PC-3 (cell line): ENCODE results near the gene ACSM3. TPM values are rescaled to one million over a fixed set of nuclear protein-coding genes. Genes with fewer than 3 reads are reported as not detected.

Experiments
- ATAC-seq: fragments of 200-7000 bp; cut with Tn5 transposase; 2 replicates; pipeline ENCODE4 v1.9.1; 2020; ENCODE audit warnings: mild to moderate bottlenecking, moderate library complexity
- BruUV-seq: library from RNA; stranded (reverse); fragments of 400-500 nt; replicated peaks from 2 replicates; lab custom pipeline; 2021; lab: Mats Ljungman, UMichigan
- CTCF ChIA-PET: fragments of 300-600 bp; sonication (Branson Sonifier 250); formaldehyde crosslinking; loops from one replicate; lab custom pipeline; 2022; ENCODE audit warnings: antibody characterized with exemption; lab: Charles Lee
- POLR2A ChIA-PET: fragments of 300-600 bp; sonication (Branson Sonifier 250); formaldehyde crosslinking; loops from one replicate; lab custom pipeline; 2022; ENCODE audit warnings: antibody characterized with exemption; ENCODE audit not compliant: unreplicated experiment; lab: Charles Lee
- DNase-seq: peaks from one replicate; pipeline ENCODE4 v3.0.0-alpha.2; 2015
- H2AFZ ChIP-seq: fragments of 300-600 bp; sonication (generic); 2 replicates; pipeline ENCODE4 v1.6.0; 2016; ENCODE audit warnings: antibody characterized with exemption, low read length
- H3F3A ChIP-seq: fragments of 300-600 bp; sonication (generic); one replicate; pipeline ENCODE4 v1.6.0; 2017; ENCODE audit warnings: antibody characterized with exemption, low read length, control low read depth, mild to moderate bottlenecking; ENCODE audit not compliant: unreplicated experiment
- H3K27ac ChIP-seq: fragments of 300-600 bp; sonication (generic); 2 replicates; pipeline ENCODE4 v1.5.1; 2016; ENCODE audit warnings: mild to moderate bottlenecking, low read length
- H3K27me3 ChIP-seq: fragments of 300-600 bp; sonication (generic); 2 replicates; pipeline ENCODE4 v1.6.1; 2016; ENCODE audit warnings: low read length, mixed read lengths
- H3K36me3 ChIP-seq: fragments of 300-600 bp; sonication (generic); 2 replicates; pipeline ENCODE4 v1.6.1; 2016; ENCODE audit warnings: low read depth, mixed run types, low read length, mixed read lengths
- H3K4me1 ChIP-seq: fragments of 300-600 bp; sonication (generic); 2 replicates; pipeline ENCODE4 v1.5.1; 2016; ENCODE audit warnings: low read length; ENCODE audit not compliant: insufficient read depth
- H3K4me2 ChIP-seq: fragments of 300-600 bp; sonication (generic); 2 replicates; pipeline ENCODE4 v1.6.0; 2016; ENCODE audit warnings: low read length
- H3K4me3 ChIP-seq: fragments of 300-600 bp; sonication (generic); 2 replicates; pipeline ENCODE4 v1.5.1; 2016; ENCODE audit warnings: mild to moderate bottlenecking, low read length, mixed read lengths
- H3K79me2 ChIP-seq: fragments of 300-600 bp; sonication (generic); 2 replicates; pipeline ENCODE4 v1.6.1; 2017; ENCODE audit warnings: low read length, mixed read lengths
- H3K9ac ChIP-seq: fragments of 300-600 bp; sonication (generic); 2 replicates; pipeline ENCODE4 v1.6.0; 2016; ENCODE audit warnings: mild to moderate bottlenecking, low read length
- H3K9me2 ChIP-seq: fragments of 300-600 bp; sonication (generic); replicated peaks from 2 replicates; pipeline ENCODE4 v1.6.1; 2016; ENCODE audit warnings: mixed run types, low read length, mixed read lengths
- H3K9me3 ChIP-seq: fragments of 300-600 bp; sonication (generic); 2 replicates; pipeline ENCODE4 v1.6.1; 2016; ENCODE audit warnings: low read length, mixed read lengths
- H4K20me1 ChIP-seq: fragments of 300-600 bp; sonication (generic); 2 replicates; pipeline ENCODE4 v1.6.1; 2016; ENCODE audit warnings: low read length, mixed read lengths
- EZH2 ChIP-seq: fragments of 300-600 bp; sonication (generic); IDR thresholded peaks from one replicate; pipeline ENCODE4 v1.6.1; 2017; ENCODE audit warnings: antibody characterized with exemption, mild to moderate bottlenecking, low read length; ENCODE audit not compliant: unreplicated experiment
- EZH2phosphoT487 ChIP-seq: fragments of 300-600 bp; sonication (generic); IDR thresholded peaks from 2 replicates; pipeline ENCODE4 v1.6.1; 2018; ENCODE audit warnings: mild to moderate bottlenecking, antibody characterized with exemption, low read length, borderline replicate concordance
- intact Hi-C: fragments of 100-400 bp; cut with micrococcal nuclease; formaldehyde crosslinking; loops from 2 replicates; pipeline ENCODE4 v1.9.0; 2023
- total RNA-seq: library from RNA; depleted of rRNA; stranded (reverse); fragments of >200 nt; gene quantifications from 2 replicates; pipeline ENCODE4 v1.2.3, GENCODE V29; 2014; rRNA removed
- TF ChIP-seq, protein P1 (sequence below): fragments of 300-600 bp; sonication (generic); conservative IDR thresholded peaks from 2 replicates; pipeline ENCODE4 v1.5.1; 2017; ENCODE audit warnings: antibody characterized with exemption, low read depth, mild to moderate bottlenecking, low read length

Gene ACSM3
- total RNA-seq, 1 experiment from 2014 or later: 4.0 TPM

DNA sequence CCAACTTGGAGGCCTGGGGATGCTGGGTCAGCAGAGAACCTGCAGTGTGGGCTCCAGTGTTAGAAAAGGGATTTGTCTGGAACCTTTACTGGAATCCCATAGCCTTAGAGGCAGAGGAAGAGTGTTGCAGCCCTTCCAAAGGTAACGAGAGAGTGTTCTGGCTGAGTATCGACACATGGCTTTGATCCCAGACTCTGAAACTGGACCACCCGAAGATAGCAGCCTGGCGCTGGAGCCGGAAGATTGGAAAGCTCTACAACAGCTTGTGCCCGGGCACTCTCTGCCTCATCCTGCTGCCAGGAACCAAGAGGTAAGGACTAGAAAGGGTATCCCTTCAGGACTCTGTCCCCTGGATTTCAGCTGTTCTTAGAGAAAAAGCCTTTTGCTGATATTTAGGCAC, 82.2 kb downstream of the ACSM3 start:
- no peak for ATAC-seq
- H3K27me3 ChIP-seq: no peaks in the 10 kb centered on the region
- no peaks in the 10 kb centered on the region for H3K36me3 ChIP-seq
- H3K9ac ChIP-seq: no peak overlapping the region
- no peak overlapping the region for H3K4me3 ChIP-seq
- no peak overlapping the region for H3K4me2 ChIP-seq
- H3K27ac ChIP-seq: no peak overlapping the region
- no peak overlapping the region for H2AFZ ChIP-seq
- no peaks in the 10 kb centered on the region for H4K20me1 ChIP-seq
- H3F3A ChIP-seq: no peaks in the 10 kb centered on the region
- peaks cover 2% of the 10 kb centered on the region for H3K4me1 ChIP-seq
- TF ChIP-seq, protein P1, sequence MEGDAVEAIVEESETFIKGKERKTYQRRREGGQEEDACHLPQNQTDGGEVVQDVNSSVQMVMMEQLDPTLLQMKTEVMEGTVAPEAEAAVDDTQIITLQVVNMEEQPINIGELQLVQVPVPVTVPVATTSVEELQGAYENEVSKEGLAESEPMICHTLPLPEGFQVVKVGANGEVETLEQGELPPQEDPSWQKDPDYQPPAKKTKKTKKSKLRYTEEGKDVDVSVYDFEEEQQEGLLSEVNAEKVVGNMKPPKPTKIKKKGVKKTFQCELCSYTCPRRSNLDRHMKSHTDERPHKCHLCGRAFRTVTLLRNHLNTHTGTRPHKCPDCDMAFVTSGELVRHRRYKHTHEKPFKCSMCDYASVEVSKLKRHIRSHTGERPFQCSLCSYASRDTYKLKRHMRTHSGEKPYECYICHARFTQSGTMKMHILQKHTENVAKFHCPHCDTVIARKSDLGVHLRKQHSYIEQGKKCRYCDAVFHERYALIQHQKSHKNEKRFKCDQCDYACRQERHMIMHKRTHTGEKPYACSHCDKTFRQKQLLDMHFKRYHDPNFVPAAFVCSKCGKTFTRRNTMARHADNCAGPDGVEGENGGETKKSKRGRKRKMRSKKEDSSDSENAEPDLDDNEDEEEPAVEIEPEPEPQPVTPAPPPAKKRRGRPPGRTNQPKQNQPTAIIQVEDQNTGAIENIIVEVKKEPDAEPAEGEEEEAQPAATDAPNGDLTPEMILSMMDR: no peak
- no peak for TF ChIP-seq EZH2
- no peak for TF ChIP-seq EZH2phosphoT487
- no peaks in the 10 kb centered on the region for H3K9me3 ChIP-seq
- DNase-seq: no peak
- H3K79me2 ChIP-seq: no peaks in the 10 kb centered on the region
- intact Hi-C loops: no loop called here
- BruUV-seq: no TSS peak
- H3K9me2 ChIP-seq: no peaks in the 10 kb centered on the region
- ChIA-PET CTCF (no interaction called here), POLR2A (no interaction called here)

DNA sequence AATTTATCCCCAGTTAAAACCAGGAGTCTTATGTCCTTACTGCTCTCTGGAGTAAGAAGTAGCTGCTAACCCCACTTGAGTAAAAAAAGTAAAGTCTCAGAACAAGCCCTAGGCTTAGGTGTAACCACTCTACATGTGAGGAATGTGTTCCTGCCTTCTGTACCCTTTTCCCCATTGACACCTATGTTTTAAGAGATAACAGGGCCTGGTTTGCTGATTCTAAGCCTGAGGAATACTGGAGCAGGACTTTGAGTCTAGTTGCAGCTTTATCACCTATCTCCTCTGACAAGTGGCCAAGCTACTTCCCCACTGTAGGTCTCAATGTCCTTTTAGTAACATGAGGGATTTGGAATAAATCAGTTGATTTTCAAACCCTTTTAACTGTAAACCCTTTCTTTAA, 82.7 kb downstream of the ACSM3 start:
- no peak for TF ChIP-seq EZH2phosphoT487
- TF ChIP-seq EZH2: no peak
- TF ChIP-seq, protein P1: no peak
- Histone ChIP-seq H3K9me3 (no peaks in the 10 kb centered on the region), H3K27me3 (no peaks in the 10 kb centered on the region), H3K9me2 (no peaks in the 10 kb centered on the region), H2AFZ (no peak overlapping the region), H3K4me3 (no peak overlapping the region), H4K20me1 (no peaks in the 10 kb centered on the region), H3K27ac (no peak overlapping the region), H3K4me2 (no peak overlapping the region), H3K4me1 (peaks cover 7% of the 10 kb centered on the region), H3K36me3 (no peaks in the 10 kb centered on the region), H3K79me2 (no peaks in the 10 kb centered on the region), H3F3A (no peaks in the 10 kb centered on the region), H3K9ac (no peak overlapping the region)
- CTCF ChIA-PET: no interaction called here
- intact Hi-C loops: no loop called here
- POLR2A ChIA-PET: no interaction called here
- DNase-seq (no peak), ATAC-seq (no peak)
- BruUV-seq: no TSS peak

Other genes starting within 250 kb of the ACSM3 start
- not detected in 2 replicates for gene ACSM2B, start 187.6 kb upstream of the ACSM3 start, total RNA-seq
- gene ACSM1, start 66.3 kb upstream of the ACSM3 start, total RNA-seq: not detected in 2 replicates
- gene THUMPD1, start 22.2 kb upstream of the ACSM3 start, total RNA-seq: 44.9 and 45.6 TPM in 2 replicates
- 13.2 and 15.4 TPM in 2 replicates for gene ERI2, start 42.5 kb downstream of the ACSM3 start, total RNA-seq
- gene REXO5, start 42.5 kb downstream of the ACSM3 start, total RNA-seq: 3.4 and 4.0 TPM in 2 replicates
- 8.5 and 10.5 TPM in 2 replicates for gene DCUN1D3, start 136.3 kb downstream of the ACSM3 start, total RNA-seq
- 21.9 and 35.1 TPM in 2 replicates for gene LYRM1, start 136.8 kb downstream of the ACSM3 start, total RNA-seq